NB4 (cell line): ENCODE measurements around the gene KRT72.

Experiments used
- DNase-seq: peaks from one replicate; pipeline ENCODE4 v3.0.0; 2010; ENCODE audit warnings: low read depth
- H3K4me3 ChIP-seq: one replicate; pipeline ENCODE4 v1.5.1; 2011; ENCODE audit warnings: mild to moderate bottlenecking, low read depth, low read length, moderate library complexity
- CTCF ChIP-seq: IDR thresholded peaks from one replicate; pipeline ENCODE4 v1.5.1; 2012; ENCODE audit warnings: low read depth, low read length
- MAX ChIP-seq: IDR thresholded peaks from 2 replicates; pipeline ENCODE4 v1.6.1; 2011; ENCODE audit warnings: low read depth, low read length
- MYC ChIP-seq: IDR thresholded peaks from 2 replicates; pipeline ENCODE4 v1.6.1; 2011; ENCODE audit warnings: low read depth, low read length
- POLR2A ChIP-seq: IDR thresholded peaks from 2 replicates; pipeline ENCODE4 v1.6.1; 2011; ENCODE audit warnings: mild to moderate bottlenecking; ENCODE audit not compliant: insufficient read length; ENCODE audit errors: extremely low read depth

KRT72 gene

GRCh38 chr12:52551216-52551865, 49.9 kb downstream of the KRT72 start:
- no peak overlapping the region for H3K4me3 ChIP-seq
- no peak for DNase-seq
- TF ChIP-seq CTCF (no peak), POLR2A (no peak), MAX (no peak), MYC (no peak)

GRCh38 chr12:52546126-52546525, 55.1 kb downstream of the KRT72 start:
- no peak for DNase-seq
- H3K4me3 ChIP-seq, result no peak overlapping the region
- no peak for TF ChIP-seq MAX
- no peak for TF ChIP-seq MYC

GRCh38 chr12:52543985-52544883, 57.0 kb downstream of the KRT72 start:
- no peak overlapping the region for H3K4me3 ChIP-seq
- no peak for TF ChIP-seq POLR2A
- no peak for DNase-seq

- no peak for TF ChIP-seq CTCF
- TF ChIP-seq MAX, result no peak
- TF ChIP-seq MYC, result no peak
- no peak for TF ChIP-seq POLR2A
- H3K4me3 ChIP-seq, result no peak overlapping the region
- DNase-seq, result no peak
Measured at GRCh38 chr12:52542785-52543318, 58.4 kb downstream of the KRT72 start.

GRCh38 chr12:52542157-52542556, 59.1 kb downstream of the KRT72 start:
- no peak overlapping the region for H3K4me3 ChIP-seq
- TF ChIP-seq MYC (no peak), MAX (no peak)
- no peak for DNase-seq

- TF ChIP-seq MYC (no peak), POLR2A (no peak), MAX (no peak), CTCF (no peak)
- DNase-seq, result no peak
- H3K4me3 ChIP-seq, result no peak overlapping the region
Measured at GRCh38 chr12:52541709-52542108, 59.6 kb downstream of the KRT72 start.

- no peak for TF ChIP-seq MYC
- TF ChIP-seq CTCF, result no peak
- no peak for DNase-seq
- H3K4me3 ChIP-seq, result no peak overlapping the region
Measured at GRCh38 chr12:52540531-52540930, 60.7 kb downstream of the KRT72 start.
